GM21447 (cell line): Measurements from ENCODE around the gene KLHDC9.
A peak's percentile ranks its signal among the peaks of the same experiment; 100 is the strongest.
"Not testable (repeated sequence)": the region's sequence is repeated elsewhere in the genome, so short reads cannot be mapped to it uniquely, and the experiment has no call there.

Experiments used
- ATAC-seq: cut with Tn5 transposase; IDR thresholded peaks from one replicate; pipeline ENCODE4 v1.9.1; 2021; ENCODE audit not compliant: unreplicated experiment

KLHDC9 gene, protein sequence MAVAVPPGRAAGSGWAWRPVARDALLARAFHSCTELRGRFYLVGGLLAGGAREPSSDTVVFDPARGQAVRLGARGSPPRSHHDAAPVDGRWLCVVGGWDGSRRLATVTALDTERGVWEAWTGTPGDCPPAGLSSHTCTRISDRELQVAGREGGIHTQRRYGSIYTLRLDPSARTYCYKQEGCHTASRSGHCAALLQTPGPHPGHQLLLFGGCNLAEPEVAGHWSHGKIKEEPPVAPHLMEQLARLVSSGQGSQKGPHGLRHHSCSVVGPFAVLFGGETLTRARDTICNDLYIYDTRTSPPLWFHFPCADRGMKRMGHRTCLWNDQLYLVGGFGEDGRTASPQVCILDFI

GRCh38 chr1:161098210-161099068 is at the start of gene KLHDC9:
Gene KLHDC9 (plus strand): TSS chr1:161098361. CDS start chr1:161098536, 175 bp downstream.
- ATAC-seq: peak; percentile 65

GRCh38 chr1:161048949-161049722 is 49.0 kb upstream of the KLHDC9 start:
- ATAC-seq: no peak

- no peak for ATAC-seq
These were observed 46.9 kb upstream of the KLHDC9 start for GRCh38 chr1:161051219-161051618.

GRCh38 chr1:161052899-161053298 is 45.3 kb upstream of the KLHDC9 start:
- ATAC-seq: no peak

DNA sequence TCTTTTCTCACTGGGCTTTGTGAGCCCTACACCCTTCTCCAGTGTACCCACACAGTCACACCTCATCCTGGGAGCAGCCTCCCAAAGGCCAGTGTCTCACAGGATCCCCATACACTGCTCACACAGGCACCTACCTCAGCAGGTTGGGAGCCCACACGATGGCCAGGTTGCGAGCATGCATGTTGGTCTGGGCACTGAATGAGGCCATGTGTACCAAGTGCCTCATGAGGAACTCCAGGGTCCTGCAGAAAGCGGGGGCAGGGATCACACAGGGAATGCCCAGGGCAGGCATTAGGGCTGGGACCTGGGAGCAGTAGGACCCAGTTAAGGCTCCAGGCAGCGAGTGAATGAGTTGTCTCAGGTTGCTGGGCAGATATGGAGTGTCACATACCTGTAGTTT is 43.9 kb upstream of the KLHDC9 start:
- no peak for ATAC-seq

- no peak for ATAC-seq
These were observed 43.4 kb upstream of the KLHDC9 start for GRCh38 chr1:161054805-161055204.

DNA sequence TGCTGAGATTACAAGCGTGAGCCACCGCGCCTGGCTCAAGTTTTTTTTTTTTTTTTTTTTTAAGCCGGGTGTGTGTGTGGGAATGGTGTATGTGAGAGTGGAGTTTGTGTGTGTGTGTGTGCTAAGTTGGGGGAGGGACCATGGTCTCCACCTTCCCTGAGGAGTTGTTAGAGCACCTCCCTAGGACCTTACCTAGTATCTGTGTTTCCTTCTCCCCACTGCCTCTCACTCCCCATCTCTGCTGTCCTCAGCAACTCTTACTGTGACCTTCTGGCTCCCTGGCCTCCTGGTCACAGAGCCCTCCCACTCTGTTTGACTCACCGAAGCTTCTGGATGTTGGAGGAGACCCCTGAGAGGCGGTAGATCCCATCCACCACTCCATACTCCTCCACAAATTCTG is 38.9 kb upstream of the KLHDC9 start:
- no peak for ATAC-seq

- no peak for ATAC-seq
These were observed 36.7 kb upstream of the KLHDC9 start for GRCh38 chr1:161061419-161061818.

GRCh38 chr1:161063936-161064335 is 34.2 kb upstream of the KLHDC9 start:
- ATAC-seq: not testable (repeated sequence)

DNA sequence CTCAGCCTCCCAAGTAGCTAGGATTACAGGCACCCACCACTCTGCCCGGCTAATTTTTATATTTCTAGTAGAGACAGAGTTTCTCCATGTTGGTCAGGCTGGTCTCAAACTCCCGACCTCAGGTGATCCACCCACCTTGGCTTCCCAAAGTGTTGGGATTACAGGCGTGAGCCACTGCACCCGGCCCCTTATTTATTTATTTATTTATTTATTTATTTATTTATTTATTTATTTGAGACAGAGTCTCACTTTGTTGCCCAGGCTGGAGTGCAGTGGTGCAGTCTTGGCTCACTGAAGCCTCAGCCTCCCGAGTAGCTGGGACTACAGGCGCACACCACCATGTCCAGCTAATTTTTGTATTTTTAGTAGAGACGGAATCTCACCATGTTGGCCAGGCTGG is 32.5 kb upstream of the KLHDC9 start:
- not testable (repeated sequence) for ATAC-seq

- ATAC-seq: no peak
These were observed 31.5 kb upstream of the KLHDC9 start for GRCh38 chr1:161066694-161067093.

DNA sequence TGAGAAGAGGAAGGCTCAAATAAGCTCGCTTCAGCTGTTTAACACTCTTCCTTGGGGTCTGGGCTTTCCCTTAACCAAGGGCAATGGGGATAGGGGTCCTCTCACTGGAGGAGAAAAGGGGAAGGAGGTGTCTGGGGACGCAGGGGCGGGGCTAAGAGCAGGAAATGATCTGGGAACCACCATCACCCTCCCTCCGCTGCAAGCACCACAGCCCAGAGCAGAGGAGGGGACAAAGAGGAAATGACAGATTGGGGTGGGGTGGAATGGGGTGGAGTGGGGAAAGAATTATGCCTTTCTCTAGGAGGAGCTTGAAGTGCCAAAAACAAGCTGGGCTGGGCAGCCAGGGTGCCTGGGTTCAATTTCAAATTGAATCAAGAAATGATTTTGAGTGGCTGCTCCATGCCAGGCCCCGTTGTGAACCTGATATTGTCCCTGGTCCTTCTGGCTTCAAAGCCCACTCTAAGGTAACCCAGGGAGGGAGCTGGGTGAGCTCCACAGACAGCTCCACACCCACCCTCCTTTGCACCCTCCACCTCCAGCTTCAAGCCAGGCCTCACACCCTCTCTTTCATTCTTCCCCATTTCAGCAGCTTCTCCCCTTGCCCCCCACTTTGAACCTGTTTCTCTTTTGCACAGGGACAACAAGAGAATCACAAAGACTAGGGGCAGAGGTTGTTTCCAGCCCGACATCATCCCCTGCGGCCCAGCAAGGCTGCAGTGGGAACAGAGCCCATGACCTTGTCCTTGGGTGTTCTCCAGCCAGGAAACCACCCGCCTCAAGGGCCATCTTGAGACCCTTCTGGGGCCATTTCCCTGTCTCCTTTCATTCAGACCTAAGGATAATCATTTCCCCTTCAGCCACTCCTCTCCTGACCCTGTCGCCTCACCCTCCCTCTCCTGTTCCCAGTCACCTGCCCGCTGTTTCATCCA is 29.6 kb upstream of the KLHDC9 start:
- ATAC-seq: peak; percentile 57

GRCh38 chr1:161069241-161069640 is 28.9 kb upstream of the KLHDC9 start:
- peak; percentile 3 for ATAC-seq

GRCh38 chr1:161069731-161070270 is 28.4 kb upstream of the KLHDC9 start, which contains the start of gene ARHGAP30:
Gene ARHGAP30 (minus strand): TSS chr1:161069891. CDS start chr1:161069624, 267 bp downstream.
- ATAC-seq: peak; percentile 75

GRCh38 chr1:161070761-161071160 is 27.4 kb upstream of the KLHDC9 start:
- ATAC-seq: no peak

- no peak for ATAC-seq
These were observed 26.2 kb upstream of the KLHDC9 start for GRCh38 chr1:161071886-161072371.

GRCh38 chr1:161072751-161073449 is 25.3 kb upstream of the KLHDC9 start:
- ATAC-seq: no peak

DNA sequence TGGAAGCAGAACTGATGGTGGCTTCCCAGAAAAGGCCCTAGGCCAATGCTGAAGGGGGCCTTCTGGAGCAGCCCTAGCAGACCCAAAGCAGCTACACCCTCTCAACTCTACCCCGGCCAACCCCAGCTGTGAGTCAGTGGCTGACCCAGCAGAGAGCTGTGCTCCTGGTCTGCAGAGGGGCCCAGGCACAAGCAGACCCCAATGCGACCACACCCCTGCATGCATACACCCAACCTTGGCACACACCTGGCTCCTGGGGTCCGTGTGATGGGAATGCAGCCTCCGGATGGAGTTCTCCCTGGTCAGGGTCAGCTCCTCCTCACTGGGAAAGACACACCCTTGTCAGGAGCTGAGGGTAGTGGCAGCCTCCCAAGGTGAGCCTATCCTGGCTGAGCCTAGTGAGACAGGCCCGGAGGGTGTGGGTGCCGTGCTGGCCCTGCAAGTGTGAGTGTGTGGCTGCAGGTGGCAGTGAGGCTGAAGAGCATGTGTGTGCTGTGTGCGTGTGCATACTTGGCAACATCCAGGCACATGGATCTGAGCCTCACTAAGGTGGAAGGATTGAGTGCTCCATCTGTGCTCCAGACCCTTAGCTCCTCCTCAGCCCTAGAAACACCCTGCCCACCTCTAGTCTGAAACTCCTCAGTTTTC is 24.6 kb upstream of the KLHDC9 start:
- no peak for ATAC-seq
